Measurements from ENCODE around the gene USP10.
A peak's percentile ranks its signal among the peaks of the same experiment; 100 is the strongest.

USP10 gene, protein sequence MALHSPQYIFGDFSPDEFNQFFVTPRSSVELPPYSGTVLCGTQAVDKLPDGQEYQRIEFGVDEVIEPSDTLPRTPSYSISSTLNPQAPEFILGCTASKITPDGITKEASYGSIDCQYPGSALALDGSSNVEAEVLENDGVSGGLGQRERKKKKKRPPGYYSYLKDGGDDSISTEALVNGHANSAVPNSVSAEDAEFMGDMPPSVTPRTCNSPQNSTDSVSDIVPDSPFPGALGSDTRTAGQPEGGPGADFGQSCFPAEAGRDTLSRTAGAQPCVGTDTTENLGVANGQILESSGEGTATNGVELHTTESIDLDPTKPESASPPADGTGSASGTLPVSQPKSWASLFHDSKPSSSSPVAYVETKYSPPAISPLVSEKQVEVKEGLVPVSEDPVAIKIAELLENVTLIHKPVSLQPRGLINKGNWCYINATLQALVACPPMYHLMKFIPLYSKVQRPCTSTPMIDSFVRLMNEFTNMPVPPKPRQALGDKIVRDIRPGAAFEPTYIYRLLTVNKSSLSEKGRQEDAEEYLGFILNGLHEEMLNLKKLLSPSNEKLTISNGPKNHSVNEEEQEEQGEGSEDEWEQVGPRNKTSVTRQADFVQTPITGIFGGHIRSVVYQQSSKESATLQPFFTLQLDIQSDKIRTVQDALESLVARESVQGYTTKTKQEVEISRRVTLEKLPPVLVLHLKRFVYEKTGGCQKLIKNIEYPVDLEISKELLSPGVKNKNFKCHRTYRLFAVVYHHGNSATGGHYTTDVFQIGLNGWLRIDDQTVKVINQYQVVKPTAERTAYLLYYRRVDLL

DNA sequence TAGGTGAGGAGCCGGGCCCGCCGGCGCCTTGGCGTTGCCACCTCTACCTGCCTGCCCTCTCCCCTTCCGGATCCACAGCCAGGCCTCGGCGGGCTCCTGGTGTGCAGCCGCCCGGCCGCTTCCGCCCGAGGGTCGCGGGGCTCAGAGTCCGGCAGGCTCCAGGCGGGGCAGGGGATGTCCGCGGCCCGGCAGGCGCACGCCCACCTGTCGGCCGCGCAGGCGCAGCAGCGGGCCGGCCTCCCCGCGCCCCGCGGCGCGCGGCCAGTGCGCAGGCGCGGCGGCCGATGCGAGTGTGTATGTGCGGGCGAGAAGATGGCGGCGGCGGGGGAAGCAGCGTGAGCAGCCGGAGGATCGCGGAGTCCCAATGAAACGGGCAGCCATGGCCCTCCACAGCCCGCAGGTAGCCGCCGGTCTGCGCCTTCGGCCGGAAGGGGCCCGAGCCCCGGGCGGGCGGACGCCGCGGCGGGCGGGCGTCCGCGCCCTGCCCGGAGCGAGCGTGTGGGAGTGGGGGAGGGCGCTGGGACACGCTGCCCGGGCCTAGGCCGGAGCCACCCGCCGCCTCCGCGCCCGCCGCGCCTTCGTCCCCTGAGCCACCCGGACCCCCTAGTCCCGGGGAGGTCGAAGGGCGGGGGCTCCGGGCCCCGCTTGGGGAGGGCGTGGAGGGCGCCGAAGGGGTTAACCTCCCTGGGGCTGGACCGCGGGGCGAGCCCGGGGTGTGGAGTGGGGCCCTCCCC, at the start of gene USP10:
Gene USP10 (plus strand): TSS at position 289 of the 734 bp plus-strand sequence. CDS start 91 bp downstream, at position 380.
- H3K4me1 Mint-ChIP-seq (ENCODE audit: low read depth) = peaks cover 40% of the 10 kb centered on the region
- H3K9me3 Mint-ChIP-seq = no peaks in the 10 kb centered on the region
- peak within 1 kb of the TSS; percentile 94 for H3K4me3 Mint-ChIP-seq

DNA sequence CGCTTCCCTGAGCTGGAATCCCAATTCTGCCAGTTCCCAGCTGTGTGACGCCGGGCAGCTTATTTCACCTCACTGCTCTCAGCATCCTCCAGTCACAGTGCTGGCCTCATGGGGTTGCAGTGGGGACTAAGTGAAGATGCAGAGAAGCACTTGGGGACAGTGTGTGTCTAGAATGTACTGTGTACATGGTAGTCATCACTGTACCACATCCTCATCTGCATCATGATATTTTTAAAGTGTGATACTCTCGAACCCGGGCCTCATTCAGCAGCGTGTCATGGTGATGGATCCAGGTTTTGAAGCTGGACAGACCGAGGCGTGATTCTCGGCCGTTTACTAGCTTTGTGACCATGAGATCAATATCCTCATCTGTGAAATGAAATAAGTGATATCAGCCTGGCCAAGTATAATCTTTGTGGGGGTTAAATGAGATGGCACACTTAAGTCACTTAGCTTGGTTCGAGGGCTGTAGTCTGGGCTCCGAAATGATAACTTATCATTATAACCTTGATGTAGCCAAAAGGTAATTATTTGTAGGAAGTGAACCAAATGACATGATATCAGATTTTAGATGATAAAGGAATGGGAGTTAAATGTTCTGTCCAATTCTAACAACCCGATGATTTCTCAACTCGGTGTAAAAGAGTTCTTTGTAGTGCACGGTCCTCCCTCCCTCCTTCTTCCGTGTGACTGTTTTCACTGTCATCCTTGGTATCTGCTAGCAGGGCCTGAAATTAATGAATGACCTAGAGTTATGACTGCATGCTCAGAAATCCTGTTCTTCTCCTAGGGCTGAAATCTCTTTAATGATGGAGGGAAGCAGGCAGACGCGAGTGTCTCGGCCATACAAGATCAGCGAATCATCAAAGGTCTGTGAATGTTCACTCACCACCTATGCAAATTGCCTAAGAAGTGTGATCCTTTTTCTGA, 49.5 kb upstream of the USP10 start:
- Mint-ChIP-seq H3K4me3 (peak overlapping the region; percentile 68), H3K4me1 (ENCODE audit: low read depth) (peaks cover 59% of the 10 kb centered on the region), H3K36me3 (ENCODE audit: low read depth) (peaks cover 51% of the 10 kb centered on the region), H3K27me3 (peaks cover 3% of the 10 kb centered on the region), H3K9me3 (no peaks in the 10 kb centered on the region), H3K27ac (peak overlapping the region; percentile 81)
- no peak for DNase-seq

More for the DNA sequence above, at the start of gene USP10:
- peak; percentile 90 for DNase-seq
- H3K27me3 Mint-ChIP-seq = no peaks in the 10 kb centered on the region
- peak within 1 kb of the TSS; percentile 96 for H3K27ac Mint-ChIP-seq
- H3K36me3 Mint-ChIP-seq (ENCODE audit: low read depth) = peaks cover 22% of the 10 kb centered on the region

DNA sequence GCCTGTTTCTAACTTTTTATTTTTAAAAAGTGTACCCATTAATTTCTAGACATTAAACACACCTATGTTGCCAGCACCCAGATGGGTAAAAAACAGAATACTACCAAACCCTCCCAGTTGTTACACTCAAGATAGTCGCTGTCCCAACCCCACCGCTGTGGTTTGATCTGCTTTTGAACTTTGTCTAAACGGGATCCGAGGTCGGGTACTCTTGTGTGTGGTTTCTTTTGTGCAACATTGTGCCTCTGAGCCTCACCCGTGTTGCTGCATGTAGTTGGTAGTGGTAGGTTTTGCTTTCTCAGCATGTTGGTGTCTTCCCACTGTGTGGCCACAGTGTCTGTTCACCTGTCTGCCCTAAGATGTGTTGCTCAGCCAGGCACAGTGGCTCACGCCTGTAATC, 47.2 kb upstream of the USP10 start:
- peaks cover 63% of the 10 kb centered on the region for H3K36me3 Mint-ChIP-seq (ENCODE audit: low read depth)
- no peak for DNase-seq
- peaks cover 2% of the 10 kb centered on the region for H3K27me3 Mint-ChIP-seq
- peaks cover 76% of the 10 kb centered on the region for H3K4me1 Mint-ChIP-seq (ENCODE audit: low read depth)
- H3K27ac Mint-ChIP-seq = peak overlapping the region; percentile 74
- H3K9me3 Mint-ChIP-seq = no peaks in the 10 kb centered on the region
- H3K4me3 Mint-ChIP-seq = no peak overlapping the region

DNA sequence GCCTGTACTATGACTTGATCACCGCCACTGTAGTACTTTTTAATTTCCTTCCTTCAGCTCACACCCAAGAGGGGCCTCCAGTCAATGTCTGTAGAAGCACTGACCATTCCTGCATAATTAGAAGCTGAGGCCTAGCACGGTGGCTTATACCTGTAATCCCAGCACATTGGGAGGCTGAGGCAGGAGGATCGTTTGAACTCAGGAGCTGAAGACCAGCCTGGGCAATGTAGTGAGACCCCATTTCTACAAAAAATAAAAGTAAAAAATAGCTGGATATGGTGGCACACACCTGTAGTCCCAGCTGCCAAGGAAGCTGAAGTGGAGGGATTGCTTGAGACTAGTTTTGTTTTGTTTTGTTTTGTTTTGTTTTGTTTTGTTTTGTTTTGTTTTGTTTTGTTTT, 45.6 kb upstream of the USP10 start:
- Mint-ChIP-seq H3K4me1 (ENCODE audit: low read depth) (peaks cover 79% of the 10 kb centered on the region), H3K36me3 (ENCODE audit: low read depth) (peaks cover 80% of the 10 kb centered on the region), H3K9me3 (no peaks in the 10 kb centered on the region), H3K4me3 (no peak overlapping the region), H3K27ac (no peak overlapping the region), H3K27me3 (no peaks in the 10 kb centered on the region)
- DNase-seq = no peak

DNA sequence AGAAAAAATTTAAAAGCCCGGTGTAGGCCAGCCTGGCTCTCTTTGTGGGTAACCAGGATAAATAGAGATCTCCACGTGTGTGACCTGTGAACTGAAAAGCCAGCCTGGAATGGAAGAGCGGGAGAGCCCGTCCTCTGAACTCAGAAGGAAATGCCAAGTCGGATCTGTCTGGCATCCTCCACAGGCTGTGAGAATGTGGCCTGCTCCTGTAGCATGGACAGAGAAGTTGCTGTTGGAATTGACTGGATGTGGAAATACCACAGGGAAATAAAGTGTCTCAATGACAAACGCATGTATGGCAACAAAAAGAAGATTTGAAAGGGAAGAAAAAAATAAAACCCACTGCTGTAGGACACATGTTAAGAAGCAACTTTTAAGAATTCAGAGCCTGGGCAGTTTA, 44.8 kb upstream of the USP10 start:
- Mint-ChIP-seq H3K27ac (no peak overlapping the region), H3K4me1 (ENCODE audit: low read depth) (peaks cover 72% of the 10 kb centered on the region), H3K4me3 (no peak overlapping the region)

DNA sequence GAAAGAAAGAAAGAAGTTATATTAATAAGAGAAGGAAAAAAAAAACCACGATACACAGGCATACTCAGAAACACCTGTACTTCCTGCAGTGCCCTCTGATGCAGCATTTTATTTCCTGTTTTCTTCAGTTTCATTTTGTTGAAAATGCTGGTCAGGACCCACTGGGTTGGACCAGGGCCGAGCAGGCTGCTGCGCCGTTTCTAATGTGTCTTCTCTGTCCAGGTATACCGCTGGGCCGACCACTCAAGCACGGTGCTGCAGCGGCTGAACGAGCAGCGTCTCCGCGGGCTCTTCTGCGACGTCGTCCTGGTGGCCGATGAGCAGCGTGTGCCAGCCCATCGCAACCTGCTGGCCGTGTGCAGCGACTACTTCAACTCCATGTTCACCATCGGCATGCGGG, 43.2 kb upstream of the USP10 start:
- Mint-ChIP-seq H3K27me3 (no peaks in the 10 kb centered on the region), H3K9me3 (no peaks in the 10 kb centered on the region), H3K36me3 (ENCODE audit: low read depth) (peaks cover 86% of the 10 kb centered on the region), H3K4me1 (ENCODE audit: low read depth) (peaks cover 58% of the 10 kb centered on the region), H3K27ac (peak overlapping the region; percentile 71), H3K4me3 (no peak overlapping the region)
- DNase-seq = no peak

More for the DNA sequence above, 44.8 kb upstream of the USP10 start:
- H3K9me3 Mint-ChIP-seq = no peaks in the 10 kb centered on the region
- no peak for DNase-seq
- H3K27me3 Mint-ChIP-seq = no peaks in the 10 kb centered on the region
- H3K36me3 Mint-ChIP-seq (ENCODE audit: low read depth) = peaks cover 86% of the 10 kb centered on the region

DNA sequence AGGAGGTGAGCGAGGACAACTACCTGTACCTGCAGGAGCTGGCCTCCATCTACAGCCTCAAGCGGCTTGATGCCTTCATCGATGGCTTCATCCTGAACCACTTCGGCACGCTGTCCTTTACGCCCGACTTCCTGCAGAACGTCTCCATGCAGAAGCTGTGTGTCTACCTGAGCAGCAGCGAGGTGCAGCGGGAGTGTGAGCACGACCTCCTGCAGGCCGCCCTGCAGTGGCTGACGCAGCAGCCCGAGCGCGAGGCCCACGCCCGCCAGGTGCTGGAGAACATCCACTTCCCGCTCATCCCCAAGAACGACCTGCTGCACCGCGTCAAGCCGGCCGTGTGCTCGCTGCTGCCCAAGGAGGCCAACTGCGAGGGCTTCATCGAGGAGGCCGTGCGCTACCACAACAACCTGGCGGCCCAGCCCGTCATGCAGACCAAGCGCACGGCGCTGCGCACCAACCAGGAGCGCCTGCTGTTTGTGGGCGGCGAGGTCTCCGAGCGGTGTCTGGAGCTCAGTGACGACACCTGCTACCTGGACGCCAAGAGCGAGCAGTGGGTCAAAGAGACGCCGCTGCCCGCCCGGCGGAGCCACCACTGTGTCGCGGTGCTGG, 42.5 kb upstream of the USP10 start:
- peaks cover 52% of the 10 kb centered on the region for H3K4me1 Mint-ChIP-seq (ENCODE audit: low read depth)
- peaks cover 86% of the 10 kb centered on the region for H3K36me3 Mint-ChIP-seq (ENCODE audit: low read depth)
- no peak overlapping the region for H3K27ac Mint-ChIP-seq

DNA sequence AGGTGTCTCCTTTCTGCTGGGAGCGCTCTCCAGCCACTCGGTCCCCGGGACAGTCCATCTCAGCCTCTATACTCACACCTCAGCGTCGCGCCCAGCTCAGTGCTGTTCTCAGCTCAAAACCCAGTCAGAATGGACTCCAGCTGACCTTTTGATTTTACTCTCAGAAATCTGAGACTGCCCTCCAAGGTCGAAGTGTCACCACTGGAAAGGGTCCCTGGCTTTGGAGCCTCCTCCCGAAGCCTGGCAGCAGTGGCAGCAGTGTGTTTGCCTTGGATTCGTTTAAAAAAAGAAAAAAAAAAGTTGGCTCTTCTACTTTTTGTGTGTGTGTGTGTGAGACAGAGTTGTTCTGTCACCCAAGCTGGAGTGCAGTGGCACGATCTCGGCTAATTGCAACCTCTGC, 41.1 kb upstream of the USP10 start:
- H3K27ac Mint-ChIP-seq = peak overlapping the region; percentile 68

More for the DNA sequence above, 42.5 kb upstream of the USP10 start:
- Mint-ChIP-seq H3K9me3 (no peaks in the 10 kb centered on the region), H3K27me3 (no peaks in the 10 kb centered on the region), H3K4me3 (no peak overlapping the region)
- DNase-seq = no peak

DNA sequence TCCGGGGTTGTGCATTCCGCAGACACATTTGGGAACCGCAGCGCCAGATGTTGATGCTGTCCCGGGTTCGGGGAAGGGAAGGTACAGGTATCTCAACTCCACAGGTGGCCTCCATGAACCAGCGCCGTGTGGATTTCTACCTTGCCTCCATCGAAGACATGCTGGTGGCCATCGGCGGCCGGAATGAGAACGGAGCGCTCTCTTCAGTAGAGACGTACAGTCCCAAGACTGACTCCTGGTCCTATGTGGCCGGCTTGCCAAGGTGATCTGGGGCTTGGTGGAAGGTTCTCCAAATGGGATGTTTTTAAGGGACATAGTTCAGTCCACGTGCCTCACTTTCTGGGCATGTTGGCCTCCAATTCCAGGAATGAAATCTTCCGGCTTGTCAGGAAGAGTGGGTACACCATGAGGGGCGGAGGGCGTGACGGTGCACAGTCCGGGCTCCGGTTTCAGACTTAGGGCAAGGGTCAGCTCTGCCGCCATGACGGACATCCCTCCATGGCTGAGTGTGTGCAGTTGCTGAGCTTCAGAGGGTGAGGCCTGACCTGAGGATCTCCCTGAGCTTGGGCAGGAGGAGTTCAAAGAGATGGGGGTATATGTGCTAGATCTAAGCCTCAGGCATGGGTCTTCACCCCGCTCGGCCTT, 40.0 kb upstream of the USP10 start:
- no peak for DNase-seq
- no peaks in the 10 kb centered on the region for H3K27me3 Mint-ChIP-seq
- no peaks in the 10 kb centered on the region for H3K9me3 Mint-ChIP-seq
- peaks cover 40% of the 10 kb centered on the region for H3K4me1 Mint-ChIP-seq (ENCODE audit: low read depth)
- H3K36me3 Mint-ChIP-seq (ENCODE audit: low read depth) = peaks cover 89% of the 10 kb centered on the region
- H3K4me3 Mint-ChIP-seq = no peak overlapping the region
- H3K27ac Mint-ChIP-seq = no peak overlapping the region

More for the DNA sequence above, 41.1 kb upstream of the USP10 start:
- Mint-ChIP-seq H3K4me3 (no peak overlapping the region), H3K9me3 (no peaks in the 10 kb centered on the region), H3K27me3 (no peaks in the 10 kb centered on the region), H3K36me3 (ENCODE audit: low read depth) (peaks cover 88% of the 10 kb centered on the region), H3K4me1 (ENCODE audit: low read depth) (peaks cover 42% of the 10 kb centered on the region)
- DNase-seq = no peak

DNA sequence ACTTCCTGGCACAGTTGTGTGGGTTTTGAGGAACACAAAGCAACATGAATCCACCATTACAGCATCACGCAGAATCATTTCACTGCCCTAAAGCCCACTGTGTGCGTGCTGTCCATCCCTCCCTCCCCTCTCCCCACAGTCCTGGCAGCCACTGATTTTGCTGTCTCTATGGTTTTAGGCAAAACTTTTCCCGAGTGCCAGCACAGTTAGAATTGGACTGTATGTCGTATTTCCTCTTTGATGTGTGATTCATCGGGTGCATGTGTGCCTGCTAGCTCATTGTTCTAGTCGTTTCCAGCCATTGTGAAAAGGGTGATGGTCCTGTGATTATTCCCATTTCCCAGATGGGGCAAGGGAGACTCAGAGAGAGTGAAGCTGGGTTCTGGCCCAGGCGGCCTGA, 38.8 kb upstream of the USP10 start:
- H3K27ac Mint-ChIP-seq = peak overlapping the region; percentile 33
- H3K36me3 Mint-ChIP-seq (ENCODE audit: low read depth) = peaks cover 92% of the 10 kb centered on the region
- no peak overlapping the region for H3K4me3 Mint-ChIP-seq
- H3K4me1 Mint-ChIP-seq (ENCODE audit: low read depth) = peaks cover 31% of the 10 kb centered on the region
- no peaks in the 10 kb centered on the region for H3K9me3 Mint-ChIP-seq
- H3K27me3 Mint-ChIP-seq = no peaks in the 10 kb centered on the region
- DNase-seq = no peak

DNA sequence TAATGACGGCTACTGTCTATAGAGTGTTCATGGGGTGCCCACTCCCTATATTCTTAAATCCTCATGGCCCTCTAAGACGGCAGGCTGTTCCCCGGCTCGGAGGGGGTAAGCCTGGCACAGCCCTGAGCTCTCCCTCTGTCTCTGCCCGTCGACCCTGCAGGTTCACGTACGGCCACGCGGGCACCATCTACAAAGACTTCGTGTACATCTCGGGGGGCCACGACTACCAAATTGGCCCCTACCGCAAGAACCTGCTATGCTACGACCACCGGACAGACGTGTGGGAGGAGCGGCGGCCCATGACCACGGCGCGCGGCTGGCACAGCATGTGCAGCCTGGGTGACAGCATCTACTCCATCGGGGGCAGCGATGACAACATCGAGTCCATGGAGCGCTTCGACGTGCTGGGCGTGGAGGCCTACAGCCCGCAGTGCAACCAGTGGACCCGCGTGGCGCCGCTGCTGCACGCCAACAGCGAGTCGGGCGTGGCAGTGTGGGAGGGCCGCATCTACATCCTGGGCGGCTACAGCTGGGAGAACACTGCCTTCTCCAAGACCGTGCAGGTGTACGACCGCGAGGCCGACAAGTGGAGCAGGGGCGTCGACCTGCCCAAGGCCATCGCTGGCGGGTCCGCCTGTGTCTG, 38.3 kb upstream of the USP10 start:
- Mint-ChIP-seq H3K4me1 (ENCODE audit: low read depth) (peaks cover 26% of the 10 kb centered on the region), H3K36me3 (ENCODE audit: low read depth) (peaks cover 96% of the 10 kb centered on the region), H3K27ac (peak overlapping the region; percentile 10)

DNA sequence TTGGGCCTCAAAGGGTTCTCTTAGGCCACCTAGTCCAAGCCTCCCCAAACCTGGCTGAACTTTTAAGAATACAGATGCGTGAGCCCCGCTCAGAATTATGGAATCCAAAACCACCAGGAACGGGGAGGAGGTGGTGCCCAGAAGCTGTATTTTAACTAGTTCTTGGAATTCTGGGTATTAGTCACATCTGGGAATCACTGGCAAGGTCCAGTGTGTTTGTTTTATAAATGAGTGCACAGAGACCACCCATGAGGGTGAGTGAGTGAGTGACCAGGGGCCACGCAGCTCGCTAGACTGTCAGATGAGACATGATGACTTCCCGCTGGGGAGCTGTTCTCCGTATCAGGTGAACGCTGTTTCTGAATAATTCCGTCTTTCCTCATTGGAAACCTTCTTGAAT, 37.3 kb upstream of the USP10 start:
- H3K27ac Mint-ChIP-seq = no peak overlapping the region
- peaks cover 92% of the 10 kb centered on the region for H3K36me3 Mint-ChIP-seq (ENCODE audit: low read depth)
- H3K4me3 Mint-ChIP-seq = no peak overlapping the region
- no peaks in the 10 kb centered on the region for H3K9me3 Mint-ChIP-seq
- H3K4me1 Mint-ChIP-seq (ENCODE audit: low read depth) = peaks cover 18% of the 10 kb centered on the region
- no peaks in the 10 kb centered on the region for H3K27me3 Mint-ChIP-seq
- DNase-seq = no peak

More for the DNA sequence above, 38.3 kb upstream of the USP10 start:
- Mint-ChIP-seq H3K27me3 (no peaks in the 10 kb centered on the region), H3K9me3 (no peaks in the 10 kb centered on the region), H3K4me3 (no peak overlapping the region)
- no peak for DNase-seq
